ENCODE measurements around the gene HPCAL1. TPM values are rescaled to one million over a fixed set of nuclear protein-coding genes. Genes with fewer than 3 reads are reported as not detected.

Gene HPCAL1
- total and polyA plus RNA-seq, 2 donors (not counting 3 experiments of a cell fraction or from before 2014, with no cell fraction given), result 56.5 to 77.4 TPM

- DNase-seq (ENCODE audit: low read depth, low spot score), result no peak
- Histone ChIP-seq H3K27ac (ENCODE audit: insufficient read depth, low read depth, low read length) (no peak overlapping the region), H3K79me2 (ENCODE audit: control insufficient read depth, insufficient read depth, low read length) (peaks cover 77% of the 10 kb centered on the region), H3K4me3 (replicated peaks in 1 of 3; ENCODE audit: insufficient read depth in 1 of 3, low read depth in 1 of 3, low read length in 3 of 3) (no peak overlapping the region), H3K9me1 (replicated peaks; ENCODE audit: control insufficient read depth, extremely low read depth, insufficient read depth, low read length) (no peaks in the 10 kb centered on the region), H2AFZ (ENCODE audit: low read depth, low read length) (no peak overlapping the region), H3K9ac (replicated peaks; ENCODE audit: extremely low read depth, insufficient read depth, low read length) (no peak overlapping the region), H3K27me3 (ENCODE audit: control insufficient read depth in 2 of 2, insufficient read depth in 2 of 2, low read length in 2 of 2) (no peaks in the 10 kb centered on the region), H4K20me1 (replicated peaks; ENCODE audit: control insufficient read depth, extremely low read depth, insufficient read depth, low read length) (no peaks in the 10 kb centered on the region), H3K9me3 (replicated peaks; ENCODE audit: control insufficient read depth, insufficient read depth, low read length) (no peaks in the 10 kb centered on the region), H3K4me2 (ENCODE audit: insufficient read depth, low read length) (no peak overlapping the region), H3K4me1 (ENCODE audit: control insufficient read depth, extremely low read depth, insufficient read depth, low read length) (no peaks in the 10 kb centered on the region), H3K36me3 (ENCODE audit: control insufficient read depth in 2 of 2, extremely low read depth in 1 of 2, insufficient read depth in 2 of 2, low read length in 2 of 2) (no peaks in the 10 kb centered on the region)
- dilution Hi-C loops (cut with MboI; ENCODE audit: extremely low pct_ligation_motif_present, low sequenced_read_pairs), result no loop called here
- intact Hi-C loops (cut with micrococcal nuclease), result loop anchor here (1.0 kb wide), 1 partner anchor 11 kb away; no protein-coding TSS in a partner anchor
- ChIA-PET CTCF (interaction anchor here (0.7 kb wide), 1 partner anchor 13 kb away, joined by 3 read pairs; the partner anchor contains the start of gene HPCAL1), POLR2A (no interaction called here)
- no TSS peak for BruUV-seq (replicated peaks)
- no peak for TF ChIP-seq POLR2AphosphoS5 (IDR thresholded peaks at IDR 0.05; ENCODE audit: insufficient read depth, low read depth, low read length)
- TF ChIP-seq FOS (IDR thresholded peaks at IDR 0.05; ENCODE audit: borderline replicate concordance, insufficient read depth, low read length), result no peak
- no peak for TF ChIP-seq MAX (IDR thresholded peaks at IDR 0.05; ENCODE audit: insufficient read depth, insufficient read length)
- TF ChIP-seq JUN (IDR thresholded peaks at IDR 0.05; ENCODE audit: borderline replicate concordance, insufficient read depth, insufficient read length, low read depth), result no peak
- TF ChIP-seq MYC (IDR thresholded peaks at IDR 0.05; ENCODE audit: low read depth, low read length), result no peak
- TF ChIP-seq POLR2A (IDR thresholded peaks at IDR 0.05; ENCODE audit: low read depth, low read length), result no peak
- no peak for TF ChIP-seq CTCF (IDR thresholded peaks at IDR 0.05; ENCODE audit: extremely low read depth in 1 of 2, insufficient read depth in 1 of 2, low read depth in 1 of 2, low read length in 2 of 2)
- TF ChIP-seq GATA2 (IDR thresholded peaks at IDR 0.05; ENCODE audit: insufficient read depth, insufficient read length, low read depth, low read length), result no peak
- TF ChIP-seq EZH2 (IDR thresholded peaks at IDR 0.05; ENCODE audit: borderline replicate concordance, low read depth, low read length, severe bottlenecking), result no peak
- FAIRE-seq, result no peak
These were observed 13.6 kb downstream of the HPCAL1 start for GRCh38 chr2:10316336-10316735.

All from endothelial cell of umbilical vein (primary cell).